Nephron (organoid): ENCODE data around the gene TACC2.

Source experiments
- H3K27ac Mint-ChIP-seq, 3 experiments: 2 replicates each; pipeline ENCODE4 v1.8.0; 2020; ENCODE audit warnings: mixed read lengths in 3 of 3, mild to moderate bottlenecking in 2 of 3, moderate library complexity in 1 of 3
- H3K27me3 Mint-ChIP-seq: 2 replicates; pipeline ENCODE4 v1.8.0; 2021; ENCODE audit warnings: low read depth, mild to moderate bottlenecking, moderate library complexity, mixed read lengths
- H3K36me3 Mint-ChIP-seq: 2 replicates; pipeline ENCODE4 v1.8.0; 2020; ENCODE audit warnings: low read depth, mixed read lengths
- H3K4me1 Mint-ChIP-seq: 2 replicates; pipeline ENCODE4 v1.8.0; 2020; ENCODE audit warnings: mixed read lengths
- H3K4me3 Mint-ChIP-seq, 3 experiments: 2 replicates each; pipeline ENCODE4 v1.8.0; 2020; ENCODE audit warnings: mild to moderate bottlenecking in 3 of 3, mixed read lengths in 3 of 3, moderate library complexity in 2 of 3
- H3K9me3 Mint-ChIP-seq: 2 replicates; pipeline ENCODE4 v1.8.0; 2020; ENCODE audit warnings: mixed read lengths
- CTCF ChIP-seq, 3 experiments: fragments of 200-600 bp; sonication (generic); IDR thresholded peaks; one replicate each; pipeline ENCODE4 v1.5.0; 2021; ENCODE audit warnings: antibody characterized with exemption in 3 of 3; ENCODE audit not compliant: unreplicated experiment in 3 of 3

The TACC2 gene

DNA sequence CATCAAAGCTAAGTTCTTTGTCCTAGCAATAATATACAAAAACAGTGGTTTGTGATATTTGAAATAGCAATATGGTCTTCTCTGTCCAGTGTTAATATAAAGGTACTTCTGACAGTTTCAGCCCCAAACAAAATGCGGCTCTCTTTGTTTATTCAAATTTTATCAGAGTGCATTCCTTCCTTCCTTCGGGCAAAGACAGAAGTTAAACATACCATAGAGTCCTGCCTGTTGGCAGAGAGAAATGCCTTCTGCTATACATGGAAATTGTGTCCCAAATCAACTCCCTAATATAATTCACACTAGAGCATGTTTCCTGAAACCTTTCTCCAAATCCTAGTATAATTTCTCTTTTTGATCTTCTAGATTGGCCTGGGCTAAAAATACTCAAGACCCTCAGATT, 39.9 kb upstream of the TACC2 start:
- no peak overlapping the region for H3K27ac Mint-ChIP-seq

GRCh38 chr10:121949451-121949850, 39.5 kb upstream of the TACC2 start:
- no peak for TF ChIP-seq CTCF (IDR thresholded peaks at IDR 0.05; ENCODE audit: unreplicated experiment in 3 of 3)
- Mint-ChIP-seq H3K36me3 (peaks cover 23% of the 10 kb centered on the region), H3K4me1 (no peaks in the 10 kb centered on the region), H3K27ac (peak overlapping the region in 1 of 3 experiments; percentile 4), H3K4me3 (no peak overlapping the region), H3K9me3 (no peaks in the 10 kb centered on the region), H3K27me3 (no peaks in the 10 kb centered on the region)

More for the DNA sequence above, 39.9 kb upstream of the TACC2 start:
- no peak for TF ChIP-seq CTCF (IDR thresholded peaks at IDR 0.05; ENCODE audit: unreplicated experiment in 3 of 3)
- Mint-ChIP-seq H3K27me3 (no peaks in the 10 kb centered on the region), H3K4me3 (no peak overlapping the region), H3K4me1 (no peaks in the 10 kb centered on the region), H3K36me3 (peaks cover 23% of the 10 kb centered on the region), H3K9me3 (no peaks in the 10 kb centered on the region)

DNA sequence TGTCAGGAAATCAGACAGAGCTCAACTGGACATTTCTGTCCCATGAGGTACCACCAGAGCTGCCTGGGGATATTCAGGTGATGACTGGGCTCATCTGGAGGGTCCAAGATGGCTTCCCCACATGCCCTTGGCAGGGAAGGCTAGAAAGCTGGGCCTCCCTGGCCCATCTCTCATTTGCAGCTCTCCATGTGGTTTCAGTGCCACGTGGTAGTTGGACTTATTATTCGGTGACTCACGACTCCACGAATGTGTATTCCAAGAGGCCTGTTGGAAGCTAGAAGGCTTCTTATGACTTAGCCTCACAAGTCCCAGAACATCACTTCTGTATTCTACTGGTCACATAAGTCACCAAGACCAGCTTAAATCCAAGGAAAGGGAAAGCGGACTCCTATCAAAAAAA, 36.7 kb upstream of the TACC2 start:
- peaks cover 43% of the 10 kb centered on the region for H3K36me3 Mint-ChIP-seq
- H3K4me1 Mint-ChIP-seq: no peaks in the 10 kb centered on the region
- no peak for TF ChIP-seq CTCF (IDR thresholded peaks at IDR 0.05; ENCODE audit: unreplicated experiment in 3 of 3)
- no peak overlapping the region for H3K27ac Mint-ChIP-seq
- no peaks in the 10 kb centered on the region for H3K27me3 Mint-ChIP-seq
- no peak overlapping the region for H3K4me3 Mint-ChIP-seq
- H3K9me3 Mint-ChIP-seq: no peaks in the 10 kb centered on the region

- Mint-ChIP-seq H3K36me3 (peaks cover 48% of the 10 kb centered on the region), H3K4me3 (no peak overlapping the region), H3K9me3 (no peaks in the 10 kb centered on the region), H3K4me1 (no peaks in the 10 kb centered on the region), H3K27ac (no peak overlapping the region), H3K27me3 (no peaks in the 10 kb centered on the region)
- TF ChIP-seq CTCF (IDR thresholded peaks at IDR 0.05; ENCODE audit: unreplicated experiment in 3 of 3): no peak
Measured at GRCh38 chr10:121956111-121957061, 32.6 kb upstream of the TACC2 start.

DNA sequence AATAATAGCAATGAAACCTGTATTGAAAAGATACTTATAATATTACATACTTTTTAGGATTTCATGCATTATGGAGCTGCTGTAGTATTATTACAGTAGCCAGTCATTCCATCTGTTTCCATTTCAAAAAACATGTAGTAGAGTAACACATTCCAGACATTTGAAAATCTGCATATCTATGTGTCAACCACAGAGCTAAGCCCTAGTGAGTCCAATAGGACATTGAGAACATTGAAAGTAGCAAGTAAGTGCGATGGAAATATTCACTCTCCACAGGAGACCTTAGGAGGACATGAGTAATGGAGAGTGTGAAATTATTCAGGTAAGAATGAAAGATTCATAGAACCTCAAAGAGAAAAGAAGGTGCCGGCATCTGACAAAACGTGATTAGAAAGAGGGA, 29.3 kb upstream of the TACC2 start:
- Mint-ChIP-seq H3K36me3 (peaks cover 52% of the 10 kb centered on the region), H3K27ac (no peak overlapping the region)

More for the DNA sequence above, 29.3 kb upstream of the TACC2 start:
- no peak for TF ChIP-seq CTCF (IDR thresholded peaks at IDR 0.05; ENCODE audit: unreplicated experiment in 3 of 3)
- no peaks in the 10 kb centered on the region for H3K9me3 Mint-ChIP-seq
- H3K4me3 Mint-ChIP-seq: no peak overlapping the region
- no peaks in the 10 kb centered on the region for H3K27me3 Mint-ChIP-seq
- no peaks in the 10 kb centered on the region for H3K4me1 Mint-ChIP-seq
